HEK293T (cell line): ENCODE measurements around the gene RPS3A.

Source experiments
- ELF4 ChIP-seq: fragments of 450-650 bp; IDR thresholded peaks from 2 replicates; pipeline ENCODE4 v1.6.1; 2017; ENCODE audit warnings: antibody characterized with exemption
- FOXA1 ChIP-seq: fragments of 450-650 bp; IDR thresholded peaks from 2 replicates; pipeline ENCODE4 v1.6.1; 2016; ENCODE audit warnings: mild to moderate bottlenecking
- FOXK2 ChIP-seq: fragments of 450-650 bp; IDR thresholded peaks from 2 replicates; pipeline ENCODE4 v1.6.1; 2016; ENCODE audit warnings: mild to moderate bottlenecking
- FOXM1 ChIP-seq: fragments of 450-650 bp; IDR thresholded peaks from 2 replicates; pipeline ENCODE4 v1.6.1; 2017; ENCODE audit warnings: mild to moderate bottlenecking, borderline replicate concordance
- L3MBTL2 ChIP-seq: fragments of 450-650 bp; conservative IDR thresholded peaks from 2 replicates; pipeline ENCODE4 v1.6.1; 2016; ENCODE audit warnings: mild to moderate bottlenecking
- SP1 ChIP-seq: fragments of 450-650 bp; IDR thresholded peaks from 2 replicates; pipeline ENCODE4 v1.6.1; 2017
- SUZ12 ChIP-seq: fragments of 450-650 bp; IDR thresholded peaks from 2 replicates; pipeline ENCODE4 v1.6.1; 2016; ENCODE audit warnings: mild to moderate bottlenecking
- TARDBP ChIP-seq: fragments of 450-650 bp; IDR thresholded peaks from 2 replicates; pipeline ENCODE4 v1.6.1; 2016

DNA sequence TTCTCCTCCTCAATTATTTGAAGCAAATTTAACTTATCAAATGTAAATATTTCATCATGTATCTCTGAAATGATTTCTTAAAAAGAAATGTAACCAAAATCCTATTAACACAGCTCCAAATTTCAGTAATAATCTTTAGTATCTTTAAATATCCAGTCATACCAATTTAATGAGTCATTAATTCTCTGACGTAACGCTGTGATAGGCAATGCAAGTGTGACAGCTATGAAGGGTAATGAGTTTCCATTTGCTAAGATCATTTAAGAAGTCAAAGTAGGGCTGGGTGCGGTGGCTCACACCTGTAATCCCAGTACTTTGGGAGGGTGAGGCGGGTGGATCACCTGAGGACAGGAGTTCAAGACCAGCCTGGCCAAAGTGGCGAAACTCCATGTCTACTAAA is 15.6 kb downstream of the RPS3A start:
- no peak for TF ChIP-seq ELF4
- no peak for TF ChIP-seq L3MBTL2
- TF ChIP-seq SP1: no peak
- no peak for TF ChIP-seq FOXK2
- no peak for TF ChIP-seq FOXM1
- no peak for TF ChIP-seq SUZ12
- no peak for TF ChIP-seq FOXA1
- no peak for TF ChIP-seq TARDBP
